Measurements from ENCODE around the gene ZCCHC24.

DNA sequence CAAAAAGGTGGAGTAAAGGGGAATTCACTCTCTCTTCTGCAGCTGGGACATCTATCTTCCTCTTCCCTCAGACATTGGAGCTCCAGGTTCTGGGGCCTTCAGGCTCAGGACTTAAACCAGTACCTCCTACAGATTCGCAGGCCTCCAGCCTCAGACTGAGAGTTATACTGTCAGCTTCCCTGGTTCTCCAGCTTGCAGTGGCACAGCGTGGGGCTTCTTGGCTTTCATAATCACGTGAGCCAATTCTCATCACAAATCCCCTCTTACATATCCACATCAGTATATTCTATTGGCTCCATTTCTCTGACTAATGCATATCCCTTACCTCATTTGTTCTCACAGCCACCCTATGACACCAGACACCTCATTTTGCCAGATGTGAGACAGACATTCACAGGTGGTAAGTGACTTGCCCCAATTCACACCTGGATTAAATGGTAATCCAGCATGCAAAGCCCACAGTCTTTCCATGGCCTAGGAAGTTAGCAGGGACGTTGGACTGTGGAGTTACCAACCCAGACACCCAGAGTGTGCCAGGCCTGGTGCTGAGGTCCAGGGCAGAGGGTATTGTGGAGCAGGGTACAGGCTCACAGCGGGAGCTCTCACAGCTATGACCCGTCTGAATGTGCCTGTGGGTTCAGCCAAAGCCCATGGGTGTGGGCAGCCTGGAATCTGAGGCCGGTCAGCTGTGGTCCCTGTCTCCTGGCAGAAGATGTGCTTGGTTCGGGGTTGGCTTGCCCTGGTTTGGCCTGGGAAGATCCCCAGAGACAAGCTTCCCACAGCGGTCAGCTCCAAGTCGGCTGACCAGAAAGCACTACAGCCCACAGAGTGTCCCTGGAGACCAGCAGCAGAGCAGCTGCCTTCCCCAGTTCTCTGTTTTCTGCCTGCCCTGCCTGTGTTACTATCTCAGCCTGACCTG, 18.4 kb upstream of the ZCCHC24 start:
- TF ChIP-seq, protein P1, sequence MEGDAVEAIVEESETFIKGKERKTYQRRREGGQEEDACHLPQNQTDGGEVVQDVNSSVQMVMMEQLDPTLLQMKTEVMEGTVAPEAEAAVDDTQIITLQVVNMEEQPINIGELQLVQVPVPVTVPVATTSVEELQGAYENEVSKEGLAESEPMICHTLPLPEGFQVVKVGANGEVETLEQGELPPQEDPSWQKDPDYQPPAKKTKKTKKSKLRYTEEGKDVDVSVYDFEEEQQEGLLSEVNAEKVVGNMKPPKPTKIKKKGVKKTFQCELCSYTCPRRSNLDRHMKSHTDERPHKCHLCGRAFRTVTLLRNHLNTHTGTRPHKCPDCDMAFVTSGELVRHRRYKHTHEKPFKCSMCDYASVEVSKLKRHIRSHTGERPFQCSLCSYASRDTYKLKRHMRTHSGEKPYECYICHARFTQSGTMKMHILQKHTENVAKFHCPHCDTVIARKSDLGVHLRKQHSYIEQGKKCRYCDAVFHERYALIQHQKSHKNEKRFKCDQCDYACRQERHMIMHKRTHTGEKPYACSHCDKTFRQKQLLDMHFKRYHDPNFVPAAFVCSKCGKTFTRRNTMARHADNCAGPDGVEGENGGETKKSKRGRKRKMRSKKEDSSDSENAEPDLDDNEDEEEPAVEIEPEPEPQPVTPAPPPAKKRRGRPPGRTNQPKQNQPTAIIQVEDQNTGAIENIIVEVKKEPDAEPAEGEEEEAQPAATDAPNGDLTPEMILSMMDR (IDR thresholded peaks at IDR 0.05), result no peak
- TF ChIP-seq EZH2 (IDR thresholded peaks at IDR 0.05), result no peak
- no peak for TF ChIP-seq EZH2phosphoT487 (IDR thresholded peaks at IDR 0.05)
